ENCODE data around the gene ATP5MC2.
"Not testable (repeated sequence)": the region's sequence is repeated elsewhere in the genome, so short reads cannot be mapped to it uniquely, and the experiment has no call there.

Gene ATP5MC2

GRCh38 chr12:53694756-53695151 lies 18.9 kb upstream of the ATP5MC2 start:
- TF ChIP-seq, protein P1, sequence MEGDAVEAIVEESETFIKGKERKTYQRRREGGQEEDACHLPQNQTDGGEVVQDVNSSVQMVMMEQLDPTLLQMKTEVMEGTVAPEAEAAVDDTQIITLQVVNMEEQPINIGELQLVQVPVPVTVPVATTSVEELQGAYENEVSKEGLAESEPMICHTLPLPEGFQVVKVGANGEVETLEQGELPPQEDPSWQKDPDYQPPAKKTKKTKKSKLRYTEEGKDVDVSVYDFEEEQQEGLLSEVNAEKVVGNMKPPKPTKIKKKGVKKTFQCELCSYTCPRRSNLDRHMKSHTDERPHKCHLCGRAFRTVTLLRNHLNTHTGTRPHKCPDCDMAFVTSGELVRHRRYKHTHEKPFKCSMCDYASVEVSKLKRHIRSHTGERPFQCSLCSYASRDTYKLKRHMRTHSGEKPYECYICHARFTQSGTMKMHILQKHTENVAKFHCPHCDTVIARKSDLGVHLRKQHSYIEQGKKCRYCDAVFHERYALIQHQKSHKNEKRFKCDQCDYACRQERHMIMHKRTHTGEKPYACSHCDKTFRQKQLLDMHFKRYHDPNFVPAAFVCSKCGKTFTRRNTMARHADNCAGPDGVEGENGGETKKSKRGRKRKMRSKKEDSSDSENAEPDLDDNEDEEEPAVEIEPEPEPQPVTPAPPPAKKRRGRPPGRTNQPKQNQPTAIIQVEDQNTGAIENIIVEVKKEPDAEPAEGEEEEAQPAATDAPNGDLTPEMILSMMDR (conservative IDR thresholded peaks at IDR 0.05; ENCODE audit: low read depth, low read length) = no peak
- no peak for DNase-seq (ENCODE audit: low read depth)
- H3K4me3 ChIP-seq (ENCODE audit: low read depth, low read length) = no peak overlapping the region

GRCh38 chr12:53688134-53688533 lies 12.3 kb upstream of the ATP5MC2 start:
- no peak for DNase-seq (ENCODE audit: low read depth)
- no peak overlapping the region for H3K4me3 ChIP-seq (ENCODE audit: low read depth, low read length)
- TF ChIP-seq, protein P1 (conservative IDR thresholded peaks at IDR 0.05; ENCODE audit: low read depth, low read length) = no peak

DNA sequence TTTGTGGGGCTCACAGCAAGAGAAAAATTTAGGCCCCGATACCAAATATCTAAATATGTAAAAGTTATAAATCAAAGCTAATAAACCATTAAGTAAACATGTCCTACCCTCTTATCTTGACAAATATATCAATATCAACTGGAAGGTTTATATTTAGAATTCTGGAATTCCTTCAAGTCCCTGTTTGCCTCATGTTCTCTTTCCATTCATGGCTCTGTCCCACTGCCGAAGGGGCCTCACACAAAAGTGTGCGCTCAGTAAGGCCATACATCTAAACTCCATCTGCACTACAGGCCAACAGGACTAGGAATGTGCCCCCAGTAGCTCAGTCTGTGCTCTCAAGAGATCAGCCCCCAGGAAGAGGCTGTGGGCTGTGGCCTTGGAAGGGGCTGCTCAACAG lies 10.6 kb upstream of the ATP5MC2 start:
- H3K4me3 ChIP-seq (ENCODE audit: low read depth, low read length) = no peak overlapping the region
- TF ChIP-seq, protein P1 (conservative IDR thresholded peaks at IDR 0.05; ENCODE audit: low read depth, low read length) = no peak
- no peak for DNase-seq (ENCODE audit: low read depth)

GRCh38 chr12:53684654-53685220 lies 8.9 kb upstream of the ATP5MC2 start:
- TF ChIP-seq, protein P1 (conservative IDR thresholded peaks at IDR 0.05; ENCODE audit: low read depth, low read length) = no peak
- H3K4me3 ChIP-seq (ENCODE audit: low read depth, low read length) = no peak overlapping the region
- no peak for DNase-seq (ENCODE audit: low read depth)

- no peak for DNase-seq (ENCODE audit: low read depth)
- TF ChIP-seq, protein P1 (conservative IDR thresholded peaks at IDR 0.05; ENCODE audit: low read depth, low read length) = no peak
Measured at GRCh38 chr12:53683983-53684382, 8.1 kb upstream of the ATP5MC2 start.

GRCh38 chr12:53683494-53683893 lies 7.6 kb upstream of the ATP5MC2 start:
- TF ChIP-seq, protein P1 (conservative IDR thresholded peaks at IDR 0.05; ENCODE audit: low read depth, low read length) = no peak
- DNase-seq (ENCODE audit: low read depth) = no peak
- H3K4me3 ChIP-seq (ENCODE audit: low read depth, low read length) = no peak overlapping the region

More at GRCh38 chr12:53683983-53684382, 8.1 kb upstream of the ATP5MC2 start:
- H3K4me3 ChIP-seq (ENCODE audit: low read depth, low read length) = no peak overlapping the region

DNA sequence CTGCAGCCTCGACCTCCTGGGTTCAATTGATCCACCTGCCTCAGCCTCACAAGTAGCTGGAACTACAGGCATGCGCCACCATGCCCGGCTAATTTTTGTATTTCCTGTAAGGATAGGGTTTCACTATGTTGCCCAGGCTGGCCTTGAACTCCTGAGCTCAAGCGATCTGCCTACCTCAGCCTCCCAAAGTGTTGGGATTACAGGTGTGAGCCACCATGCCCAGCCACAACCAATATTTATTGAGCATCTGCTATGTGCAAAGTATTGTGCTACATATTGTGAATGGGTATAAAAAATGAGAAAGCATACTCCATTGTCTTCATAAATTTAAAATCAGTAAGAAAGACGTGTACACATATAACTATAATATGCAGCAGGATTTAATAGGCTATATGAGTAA lies 4.2 kb upstream of the ATP5MC2 start:
- DNase-seq (ENCODE audit: low read depth); H3K4me3 ChIP-seq (ENCODE audit: low read depth, low read length): not testable (repeated sequence)

All from choroid plexus epithelial cell (primary cell).